Muscle of leg (tissue), 11 donors: ENCODE measurements around the gene ZBTB44. TPM values are rescaled to one million over a fixed set of nuclear protein-coding genes. Genes with fewer than 3 reads are reported as not detected.

ENCODE experiments used
- DNase-seq: peaks from one replicate; pipeline ENCODE4 v3.0.0; 2013
- H3K27ac ChIP-seq: one replicate; pipeline ENCODE4 v1.5.1; 2013; ENCODE audit warnings: mild to moderate bottlenecking, low read length, control low read depth
- H3K27me3 ChIP-seq: one replicate; pipeline ENCODE4 v1.6.1; 2013; ENCODE audit warnings: low read length; ENCODE audit not compliant: control insufficient read depth, insufficient read depth
- H3K36me3 ChIP-seq: one replicate; pipeline ENCODE4 v1.6.1; 2013; ENCODE audit warnings: low read length; ENCODE audit not compliant: control insufficient read depth, insufficient read depth
- H3K4me1 ChIP-seq: one replicate; pipeline ENCODE4 v1.6.1; 2013; ENCODE audit warnings: low read length; ENCODE audit not compliant: control insufficient read depth, insufficient read depth
- H3K4me3 ChIP-seq: one replicate; pipeline ENCODE4 v1.5.1; 2013; ENCODE audit warnings: low read length, control low read depth
- H3K9me3 ChIP-seq: replicated peaks from 2 replicates; pipeline ENCODE4 v1.6.1; 2013; ENCODE audit warnings: low read depth, low read length; ENCODE audit not compliant: control insufficient read depth
- WGBS: methylation state at CpG from one replicate; pipeline ENCODE4 v1.1.5; 2013; ENCODE audit warnings: missing lambda C conversion rate; ENCODE audit not compliant: insufficient coverage; 5-methylcytosine and 5-hydroxymethylcytosine counted together
- polyA plus RNA-seq, 8 donors: library from polyadenylated mRNA; unstranded; fragments of 120-200 nt; gene quantifications; one replicate each; pipeline versions ENCODE4 v1.2.1 to v1.2.3, GENCODE V29; 2013; ENCODE audit warnings: inconsistent platforms in 1 of 8, low replicate concordance in 1 of 8; ENCODE audit not compliant: insufficient read length in 8 of 8, insufficient read depth in 1 of 8
- total RNA-seq: library from RNA; stranded (reverse); fragments of 120-200 nt; gene quantifications from one replicate; pipeline ENCODE4 v1.2.4, GENCODE V29; 2013

Gene ZBTB44
- total and polyA plus RNA-seq, 9 donors, result 18.3 to 37.0 (median 22.8) TPM

GRCh38 chr11:130190371-130190881 lies 124.3 kb downstream of the ZBTB44 start:
- no peak for DNase-seq
- H3K4me3 ChIP-seq, result no peak overlapping the region
- peaks cover 2% of the 10 kb centered on the region for H3K4me1 ChIP-seq
- H3K9me3 ChIP-seq, result no peaks in the 10 kb centered on the region
- no peaks in the 10 kb centered on the region for H3K36me3 ChIP-seq
- no peak overlapping the region for H3K27ac ChIP-seq
- no peaks in the 10 kb centered on the region for H3K27me3 ChIP-seq
- 80% methylated on average over 29 of the region's 29 CpGs for WGBS

- no peaks in the 10 kb centered on the region for H3K9me3 ChIP-seq
- no peaks in the 10 kb centered on the region for H3K27me3 ChIP-seq
- no peaks in the 10 kb centered on the region for H3K36me3 ChIP-seq
- WGBS, result 97% methylated on average over 24 of the region's 32 CpGs
- no peak for DNase-seq
- no peak overlapping the region for H3K4me3 ChIP-seq
- H3K27ac ChIP-seq, result no peak overlapping the region
- peaks cover 2% of the 10 kb centered on the region for H3K4me1 ChIP-seq
Measured at GRCh38 chr11:130189492-130190210, 125.1 kb downstream of the ZBTB44 start.

GRCh38 chr11:130188585-130189347 lies 126.0 kb downstream of the ZBTB44 start:
- no peak for DNase-seq
- Histone ChIP-seq H3K36me3 (no peaks in the 10 kb centered on the region), H3K27ac (no peak overlapping the region), H3K4me3 (no peak overlapping the region), H3K9me3 (no peaks in the 10 kb centered on the region), H3K27me3 (no peaks in the 10 kb centered on the region), H3K4me1 (peaks cover 2% of the 10 kb centered on the region)
- 88% methylated on average over 15 of the region's 19 CpGs for WGBS

- WGBS, result 94% methylated on average over 13 of the region's 14 CpGs
Measured at GRCh38 chr11:130188047-130188446, 126.7 kb downstream of the ZBTB44 start.

GRCh38 chr11:130187096-130187495 lies 127.6 kb downstream of the ZBTB44 start:
- Histone ChIP-seq H3K9me3 (no peaks in the 10 kb centered on the region), H3K27me3 (no peaks in the 10 kb centered on the region), H3K4me1 (peaks cover 2% of the 10 kb centered on the region), H3K27ac (no peak overlapping the region), H3K4me3 (no peak overlapping the region), H3K36me3 (no peaks in the 10 kb centered on the region)
- no peak for DNase-seq
- WGBS, result 96% methylated on average over 13 of the region's 13 CpGs

More at GRCh38 chr11:130188047-130188446, 126.7 kb downstream of the ZBTB44 start:
- DNase-seq, result no peak
- Histone ChIP-seq H3K36me3 (no peaks in the 10 kb centered on the region), H3K4me3 (no peak overlapping the region), H3K4me1 (peaks cover 2% of the 10 kb centered on the region), H3K27me3 (no peaks in the 10 kb centered on the region), H3K9me3 (no peaks in the 10 kb centered on the region), H3K27ac (no peak overlapping the region)

GRCh38 chr11:130183878-130184610 lies 130.7 kb downstream of the ZBTB44 start:
- H3K4me3 ChIP-seq, result no peak overlapping the region

GRCh38 chr11:130181295-130182272 lies 133.1 kb downstream of the ZBTB44 start:
- WGBS, result 74% methylated on average over 4 of the region's 11 CpGs
- Histone ChIP-seq H3K27me3 (no peaks in the 10 kb centered on the region), H3K4me1 (peaks cover 32% of the 10 kb centered on the region), H3K27ac (no peak overlapping the region), H3K4me3 (no peak overlapping the region), H3K36me3 (no peaks in the 10 kb centered on the region), H3K9me3 (no peaks in the 10 kb centered on the region)
- DNase-seq, result no peak

More at GRCh38 chr11:130183878-130184610, 130.7 kb downstream of the ZBTB44 start:
- DNase-seq, result no peak
- Histone ChIP-seq H3K36me3 (no peaks in the 10 kb centered on the region), H3K4me1 (peaks cover 22% of the 10 kb centered on the region), H3K9me3 (no peaks in the 10 kb centered on the region), H3K27me3 (no peaks in the 10 kb centered on the region), H3K27ac (no peak overlapping the region)
- 22% methylated on average over 4 of the region's 11 CpGs for WGBS

GRCh38 chr11:130180896-130181294 lies 133.8 kb downstream of the ZBTB44 start:
- 92% methylated on average over 2 of the region's 8 CpGs for WGBS
- Histone ChIP-seq H3K27me3 (no peaks in the 10 kb centered on the region), H3K36me3 (no peaks in the 10 kb centered on the region), H3K27ac (no peak overlapping the region), H3K4me3 (no peak overlapping the region), H3K4me1 (peaks cover 32% of the 10 kb centered on the region), H3K9me3 (no peaks in the 10 kb centered on the region)
- DNase-seq, result no peak

- WGBS, result no CpG with 5 or more reads among the region's 4 CpGs
- no peaks in the 10 kb centered on the region for H3K9me3 ChIP-seq
- no peaks in the 10 kb centered on the region for H3K36me3 ChIP-seq
- H3K4me1 ChIP-seq, result peaks cover 32% of the 10 kb centered on the region
- no peak overlapping the region for H3K4me3 ChIP-seq
- H3K27ac ChIP-seq, result peak overlapping the region; percentile 16
- no peaks in the 10 kb centered on the region for H3K27me3 ChIP-seq
- peak; percentile 65 for DNase-seq
Measured at GRCh38 chr11:130180491-130180890, 134.2 kb downstream of the ZBTB44 start.
